Colonic mucosa (tissue), 4 donors: ENCODE measurements around the gene NCR2. TPM values are rescaled to one million over a fixed set of nuclear protein-coding genes. Genes with fewer than 3 reads are reported as not detected.
A peak's percentile ranks its signal among the peaks of the same experiment; 100 is the strongest.

Source experiments
- DNase-seq: peaks from one replicate; pipeline ENCODE4 v3.0.0-alpha.2; 2020
- H3K27ac ChIP-seq: fragments of 200-600 bp; one replicate; pipeline ENCODE4 v1.8.0; 2021
- H3K27me3 ChIP-seq: fragments of 200-600 bp; one replicate; pipeline ENCODE4 v1.8.0; 2021
- H3K36me3 ChIP-seq: fragments of 200-600 bp; one replicate; pipeline ENCODE4 v1.8.0; 2021
- H3K4me1 ChIP-seq: fragments of 200-600 bp; one replicate; pipeline ENCODE4 v1.8.0; 2021; ENCODE audit warnings: mild to moderate bottlenecking
- H3K4me3 ChIP-seq: fragments of 200-600 bp; one replicate; pipeline ENCODE4 v1.8.0; 2021
- H3K9ac ChIP-seq, 2 donors: one replicate each; pipeline ENCODE4 v1.7.0; 2013; ENCODE audit warnings: control low read depth in 2 of 2, low read depth in 2 of 2, low read length in 2 of 2
- H3K9me3 ChIP-seq: fragments of 200-600 bp; one replicate; pipeline ENCODE4 v1.8.0; 2021
- CTCF ChIP-seq: fragments of 200-600 bp; IDR thresholded peaks from one replicate; pipeline ENCODE4 v1.8.0; 2022; ENCODE audit warnings: antibody characterized with exemption, mild to moderate bottlenecking
- intact Hi-C: fragments of 100-400 bp; cut with DNase I; formaldehyde crosslinking; loops from one replicate; pipeline ENCODE4 v1.14.1; 2022
- total RNA-seq, 2 donors: library from RNA; stranded (reverse); fragmentation: NEBNext Ultra II Directional in 1 of 2; extraction: Animal tissue kit (Norgen Biotek cat#: 25700) in 1 of 2; gene quantifications; one replicate each; pipeline ENCODE4 v1.2.1, GENCODE V29; 2021
- donor health status: healthy.
- donor health status: DM: no; HTN: no; CAD: no.
- donor health status: DM: no; HTN: no; CAD: no.

NCR2 gene
- total RNA-seq, 2 donors from 2014 or later, result not detected

DNA sequence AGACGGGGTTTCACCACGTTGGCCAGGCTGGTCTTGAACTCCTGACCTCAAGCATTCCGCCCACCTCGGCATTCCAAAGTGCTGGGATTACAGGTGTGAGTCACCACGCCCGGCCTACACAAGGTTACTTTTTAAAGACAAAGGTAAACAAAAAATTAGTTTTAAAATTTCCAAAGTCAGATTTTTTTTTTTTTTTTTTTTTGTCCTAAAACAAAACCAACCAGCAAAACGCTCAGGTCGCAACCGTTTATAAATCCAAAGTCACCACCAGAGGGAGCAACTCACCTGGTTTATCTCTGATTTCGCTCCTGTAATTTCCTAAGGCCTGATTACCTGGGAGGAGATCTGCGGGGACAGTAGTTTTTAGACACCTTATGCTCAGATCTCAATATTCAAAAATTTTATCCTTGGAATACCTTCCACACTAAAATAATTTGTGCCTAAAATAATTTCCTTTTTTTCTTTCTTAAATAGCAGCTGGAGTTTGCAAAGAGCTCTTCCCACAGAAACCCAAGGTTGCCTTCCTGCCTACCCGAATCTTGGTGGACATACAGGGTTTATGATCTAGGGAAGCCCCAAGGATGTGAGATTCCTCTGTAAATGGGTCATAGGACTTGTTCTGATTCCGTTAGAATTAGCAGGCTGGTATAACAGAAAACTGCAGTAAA is 29.1 kb upstream of the NCR2 start:
- no peaks in the 10 kb centered on the region for H3K27me3 ChIP-seq
- no peak overlapping the region for H3K4me3 ChIP-seq
- H3K4me1 ChIP-seq, result no peaks in the 10 kb centered on the region
- no peaks in the 10 kb centered on the region for H3K9me3 ChIP-seq
- peak; percentile 55 for DNase-seq
- no peak overlapping the region for H3K9ac ChIP-seq
- no peaks in the 10 kb centered on the region for H3K36me3 ChIP-seq
- peak; percentile 54 for TF ChIP-seq CTCF
- no peak overlapping the region for H3K27ac ChIP-seq
- intact Hi-C loops, result no loop called here

DNA sequence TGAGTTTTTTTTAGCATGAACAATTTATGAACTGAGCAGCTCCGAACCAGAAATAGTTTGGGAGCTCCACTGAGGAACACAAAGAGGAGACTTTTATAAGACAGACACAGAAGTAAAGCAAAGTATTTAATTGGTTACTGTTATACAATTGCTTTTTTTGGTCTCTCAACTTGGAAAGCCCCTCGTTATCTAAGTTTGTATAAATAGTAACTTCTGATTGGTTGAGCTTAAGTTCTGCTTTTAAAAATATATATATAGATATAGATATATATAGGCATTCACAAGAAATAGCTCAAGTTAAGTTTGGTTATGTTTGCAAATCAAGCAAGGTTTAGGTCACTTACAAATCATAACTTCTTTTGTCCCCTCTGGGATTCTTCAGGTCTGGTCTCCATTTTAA is 20.2 kb upstream of the NCR2 start:
- H3K4me1 ChIP-seq, result peaks cover 8% of the 10 kb centered on the region
- DNase-seq, result no peak
- intact Hi-C loops, result loop anchor here (10.0 kb wide), 1 partner anchor 220 kb away; no protein-coding TSS in a partner anchor
- H3K27ac ChIP-seq, result no peak overlapping the region
- H3K4me3 ChIP-seq, result no peak overlapping the region
- no peaks in the 10 kb centered on the region for H3K36me3 ChIP-seq
- TF ChIP-seq CTCF, result no peak
- H3K9me3 ChIP-seq, result no peaks in the 10 kb centered on the region
- no peak overlapping the region for H3K9ac ChIP-seq
- H3K27me3 ChIP-seq, result no peaks in the 10 kb centered on the region

DNA sequence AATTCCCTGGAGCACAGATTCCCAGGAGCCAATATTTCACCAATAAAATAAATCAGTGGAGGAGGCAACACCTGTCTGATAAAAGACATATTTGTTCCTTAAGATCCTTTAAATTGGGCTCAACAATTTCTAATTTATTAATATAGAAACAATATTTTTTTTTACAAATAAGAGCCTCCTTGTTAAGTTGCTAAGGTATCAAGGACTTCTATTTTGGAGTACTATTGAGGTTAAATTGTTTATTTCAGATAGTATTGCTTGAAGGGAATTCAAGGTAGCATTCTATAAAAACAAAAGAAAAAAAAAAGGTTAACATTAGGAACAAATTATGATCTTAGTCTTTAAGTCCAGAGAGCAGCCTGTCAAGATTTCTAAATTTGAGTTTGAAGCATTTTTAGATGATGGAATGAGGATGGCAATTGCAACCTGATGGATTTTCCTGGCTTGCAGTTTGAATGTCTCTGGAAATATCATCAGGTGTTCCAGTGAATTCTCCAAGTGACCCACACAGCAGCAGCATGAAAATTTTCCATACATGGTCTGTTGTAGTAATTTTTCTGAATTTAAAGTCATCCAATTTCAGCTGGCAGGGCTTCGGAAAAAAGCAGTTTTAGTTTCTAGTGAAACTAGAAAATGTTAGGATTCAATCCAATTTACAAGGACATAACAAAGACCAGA is 19.3 kb upstream of the NCR2 start:
- Histone ChIP-seq H3K4me3 (no peak overlapping the region), H3K9me3 (no peaks in the 10 kb centered on the region), H3K4me1 (peaks cover 8% of the 10 kb centered on the region), H3K36me3 (no peaks in the 10 kb centered on the region), H3K9ac (no peak overlapping the region), H3K27me3 (no peaks in the 10 kb centered on the region), H3K27ac (no peak overlapping the region)
- intact Hi-C loops, result loop anchor here (10.0 kb wide), 1 partner anchor 221 kb away; no protein-coding TSS in a partner anchor
- DNase-seq, result no peak
- TF ChIP-seq CTCF, result no peak

GRCh38 chr6:41318261-41318653 is 17.2 kb upstream of the NCR2 start:
- TF ChIP-seq CTCF, result no peak

DNA sequence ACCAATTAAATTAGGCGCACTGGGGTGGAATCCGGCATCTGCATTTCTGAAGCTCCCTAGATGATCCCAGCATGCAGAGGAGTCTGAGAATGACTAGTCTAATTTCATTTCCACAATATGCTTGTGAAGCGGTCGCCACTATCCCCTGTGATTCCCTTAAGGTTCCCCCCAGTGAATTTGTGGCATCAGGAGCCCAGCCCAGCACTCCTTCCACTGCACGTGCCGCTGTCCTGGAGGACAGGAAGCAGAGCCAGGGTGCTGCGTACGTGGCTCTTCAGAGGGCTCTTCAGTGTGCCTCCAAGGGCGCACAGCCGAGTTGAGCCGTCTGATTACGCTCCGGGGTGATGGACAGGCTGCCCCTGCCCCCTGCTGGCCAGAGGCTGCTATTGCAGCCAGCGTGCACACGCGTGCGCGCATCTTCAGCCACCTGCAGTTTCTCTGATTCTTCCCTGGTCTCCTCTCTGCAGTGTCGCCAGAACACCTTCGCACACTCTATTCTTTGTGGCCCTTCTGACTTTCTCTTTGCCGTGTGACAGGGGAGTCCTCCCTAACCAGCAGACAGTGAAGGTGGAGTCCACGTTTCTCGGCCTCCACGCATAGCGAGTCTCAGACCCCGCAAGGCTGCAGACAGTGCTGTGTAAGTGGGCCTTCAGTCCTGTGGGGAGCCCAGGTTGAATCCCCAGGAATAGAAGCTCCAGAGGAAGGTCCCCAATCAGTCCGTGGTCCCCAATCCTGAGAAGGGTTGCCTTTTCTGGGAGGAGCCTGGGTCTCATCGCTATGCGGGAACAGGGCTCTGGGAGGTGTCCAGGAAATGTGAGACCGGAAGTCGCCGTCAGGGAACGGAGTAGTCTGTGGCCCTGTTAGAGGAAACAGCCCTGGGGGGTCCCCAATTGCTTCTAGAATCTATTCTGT is 16.5 kb upstream of the NCR2 start:
- TF ChIP-seq CTCF, result peak; percentile 100
- Histone ChIP-seq H3K9ac (no peak overlapping the region), H3K36me3 (no peaks in the 10 kb centered on the region), H3K9me3 (no peaks in the 10 kb centered on the region), H3K4me3 (peak overlapping the region; percentile 12), H3K4me1 (peaks cover 8% of the 10 kb centered on the region), H3K27me3 (no peaks in the 10 kb centered on the region), H3K27ac (no peak overlapping the region)
- peak; percentile 75 for DNase-seq
- intact Hi-C loops, result loop anchor here (10.0 kb wide), 1 partner anchor 224 kb away; no protein-coding TSS in a partner anchor

More at GRCh38 chr6:41318261-41318653, 17.2 kb upstream of the NCR2 start:
- Histone ChIP-seq H3K9ac (no peak overlapping the region), H3K27ac (no peak overlapping the region), H3K4me1 (peaks cover 8% of the 10 kb centered on the region), H3K4me3 (no peak overlapping the region), H3K36me3 (no peaks in the 10 kb centered on the region), H3K9me3 (no peaks in the 10 kb centered on the region), H3K27me3 (no peaks in the 10 kb centered on the region)
- DNase-seq, result no peak
- intact Hi-C loops, result loop anchor here (10.0 kb wide), 1 partner anchor 223 kb away; no protein-coding TSS in a partner anchor
